Colonic mucosa (tissue), 4 donors: Measurements from ENCODE around the gene FBXW2. TPM values are rescaled to one million over a fixed set of nuclear protein-coding genes. Genes with fewer than 3 reads are reported as not detected.

Source experiments
- DNase-seq: peaks from one replicate; pipeline ENCODE4 v3.0.0-alpha.2; 2020
- H3K27ac ChIP-seq: fragments of 200-600 bp; one replicate; pipeline ENCODE4 v1.8.0; 2021
- H3K27me3 ChIP-seq: fragments of 200-600 bp; one replicate; pipeline ENCODE4 v1.8.0; 2021
- H3K36me3 ChIP-seq: fragments of 200-600 bp; one replicate; pipeline ENCODE4 v1.8.0; 2021
- H3K4me1 ChIP-seq: fragments of 200-600 bp; one replicate; pipeline ENCODE4 v1.8.0; 2021; ENCODE audit warnings: mild to moderate bottlenecking
- H3K4me3 ChIP-seq: fragments of 200-600 bp; one replicate; pipeline ENCODE4 v1.8.0; 2021
- H3K9ac ChIP-seq, 2 donors: one replicate each; pipeline ENCODE4 v1.7.0; 2013; ENCODE audit warnings: control low read depth in 2 of 2, low read depth in 2 of 2, low read length in 2 of 2
- H3K9me3 ChIP-seq: fragments of 200-600 bp; one replicate; pipeline ENCODE4 v1.8.0; 2021
- intact Hi-C: fragments of 100-400 bp; cut with DNase I; formaldehyde crosslinking; loops from one replicate; pipeline ENCODE4 v1.14.1; 2022
- total RNA-seq, 2 donors: library from RNA; stranded (reverse); fragmentation: NEBNext Ultra II Directional in 1 of 2; extraction: Animal tissue kit (Norgen Biotek cat#: 25700) in 1 of 2; gene quantifications; one replicate each; pipeline ENCODE4 v1.2.1, GENCODE V29; 2021
- TF ChIP-seq, protein P1 (sequence below): fragments of 200-600 bp; IDR thresholded peaks from one replicate; pipeline ENCODE4 v1.8.0; 2022; ENCODE audit warnings: antibody characterized with exemption, mild to moderate bottlenecking
- donor health status: healthy.
- donor health status: DM: no; HTN: no; CAD: no.
- donor health status: DM: no; HTN: no; CAD: no.

Gene FBXW2
- total RNA-seq, 2 donors from 2014 or later, result 52.1 to 53.5 TPM

GRCh38 chr9:120770931-120771330 lies 22.3 kb downstream of the FBXW2 start:
- no peak overlapping the region for H3K27ac ChIP-seq
- no peak overlapping the region for H3K9ac ChIP-seq
- intact Hi-C loops, result loop anchor here (5.0 kb wide), 1 partner anchor 166 kb away; no protein-coding TSS in a partner anchor
- TF ChIP-seq, protein P1, sequence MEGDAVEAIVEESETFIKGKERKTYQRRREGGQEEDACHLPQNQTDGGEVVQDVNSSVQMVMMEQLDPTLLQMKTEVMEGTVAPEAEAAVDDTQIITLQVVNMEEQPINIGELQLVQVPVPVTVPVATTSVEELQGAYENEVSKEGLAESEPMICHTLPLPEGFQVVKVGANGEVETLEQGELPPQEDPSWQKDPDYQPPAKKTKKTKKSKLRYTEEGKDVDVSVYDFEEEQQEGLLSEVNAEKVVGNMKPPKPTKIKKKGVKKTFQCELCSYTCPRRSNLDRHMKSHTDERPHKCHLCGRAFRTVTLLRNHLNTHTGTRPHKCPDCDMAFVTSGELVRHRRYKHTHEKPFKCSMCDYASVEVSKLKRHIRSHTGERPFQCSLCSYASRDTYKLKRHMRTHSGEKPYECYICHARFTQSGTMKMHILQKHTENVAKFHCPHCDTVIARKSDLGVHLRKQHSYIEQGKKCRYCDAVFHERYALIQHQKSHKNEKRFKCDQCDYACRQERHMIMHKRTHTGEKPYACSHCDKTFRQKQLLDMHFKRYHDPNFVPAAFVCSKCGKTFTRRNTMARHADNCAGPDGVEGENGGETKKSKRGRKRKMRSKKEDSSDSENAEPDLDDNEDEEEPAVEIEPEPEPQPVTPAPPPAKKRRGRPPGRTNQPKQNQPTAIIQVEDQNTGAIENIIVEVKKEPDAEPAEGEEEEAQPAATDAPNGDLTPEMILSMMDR, result no peak
- H3K4me3 ChIP-seq, result no peak overlapping the region
- no peaks in the 10 kb centered on the region for H3K9me3 ChIP-seq
- no peaks in the 10 kb centered on the region for H3K36me3 ChIP-seq
- DNase-seq, result no peak
- no peaks in the 10 kb centered on the region for H3K27me3 ChIP-seq
- no peaks in the 10 kb centered on the region for H3K4me1 ChIP-seq

GRCh38 chr9:120768886-120769285 lies 24.3 kb downstream of the FBXW2 start:
- no peak overlapping the region for H3K4me3 ChIP-seq
- intact Hi-C loops, result no loop called here
- no peaks in the 10 kb centered on the region for H3K4me1 ChIP-seq
- TF ChIP-seq, protein P1, result no peak
- H3K27me3 ChIP-seq, result no peaks in the 10 kb centered on the region
- H3K9ac ChIP-seq, result no peak overlapping the region
- H3K27ac ChIP-seq, result no peak overlapping the region
- DNase-seq, result no peak
- no peaks in the 10 kb centered on the region for H3K9me3 ChIP-seq
- peaks cover 3% of the 10 kb centered on the region for H3K36me3 ChIP-seq

GRCh38 chr9:120768247-120768646 lies 25.0 kb downstream of the FBXW2 start:
- Histone ChIP-seq H3K9me3 (no peaks in the 10 kb centered on the region), H3K9ac (no peak overlapping the region), H3K4me1 (no peaks in the 10 kb centered on the region), H3K27me3 (no peaks in the 10 kb centered on the region), H3K4me3 (no peak overlapping the region), H3K27ac (no peak overlapping the region), H3K36me3 (peaks cover 4% of the 10 kb centered on the region)
- DNase-seq, result no peak
- TF ChIP-seq, protein P1, result no peak
- intact Hi-C loops, result no loop called here

DNA sequence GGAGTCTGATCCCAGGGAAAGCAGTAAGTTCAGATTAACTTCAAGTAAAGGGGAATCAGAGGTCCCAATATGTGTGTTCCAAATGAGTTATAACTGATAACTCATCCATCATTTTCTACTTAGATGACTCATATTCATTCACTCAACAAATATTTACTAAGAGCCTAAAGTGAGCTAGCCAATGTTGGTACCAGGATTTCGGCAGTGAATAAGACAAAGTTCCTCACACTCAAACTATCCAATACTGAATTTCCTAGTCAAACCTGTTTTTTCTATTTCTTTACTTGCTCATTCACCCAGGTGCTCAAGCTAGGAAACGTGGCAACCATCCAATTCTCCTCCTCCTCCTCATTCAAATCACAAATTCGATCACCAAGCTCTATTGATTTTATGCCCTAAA lies 25.8 kb downstream of the FBXW2 start:
- Histone ChIP-seq H3K9ac (no peak overlapping the region), H3K9me3 (no peaks in the 10 kb centered on the region), H3K27me3 (no peaks in the 10 kb centered on the region), H3K36me3 (peaks cover 8% of the 10 kb centered on the region), H3K27ac (no peak overlapping the region), H3K4me3 (no peak overlapping the region), H3K4me1 (no peaks in the 10 kb centered on the region)
- no peak for DNase-seq
- TF ChIP-seq, protein P1, result no peak
- intact Hi-C loops, result no loop called here

DNA sequence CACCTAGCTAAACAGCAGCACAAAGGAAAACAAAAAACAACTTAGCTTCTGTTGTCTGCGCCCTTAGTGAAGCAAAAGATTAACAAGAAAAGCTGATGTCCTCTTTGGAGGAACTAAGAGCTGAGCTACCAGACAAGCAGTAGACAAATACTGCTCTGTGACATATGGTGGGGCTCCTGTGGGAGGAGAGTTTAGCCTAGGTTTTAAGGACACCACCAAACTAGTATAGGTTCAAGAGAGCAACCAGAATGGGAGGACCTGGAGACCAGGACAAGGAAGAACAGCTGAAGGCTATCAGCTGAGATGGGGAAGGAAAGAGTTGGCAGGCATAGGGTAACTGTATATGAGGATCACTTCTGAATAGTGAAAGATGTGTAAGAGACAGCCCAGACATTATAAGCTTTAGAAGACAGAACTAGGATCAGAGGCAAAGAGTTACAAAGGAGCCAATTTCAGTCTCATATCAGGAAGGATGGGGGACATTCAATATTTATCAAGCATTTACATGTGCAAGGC lies 27.2 kb downstream of the FBXW2 start:
- no peak overlapping the region for H3K4me3 ChIP-seq
- H3K9me3 ChIP-seq, result no peaks in the 10 kb centered on the region
- DNase-seq, result no peak
- intact Hi-C loops, result no loop called here
- no peak overlapping the region for H3K9ac ChIP-seq
- no peak overlapping the region for H3K27ac ChIP-seq
- TF ChIP-seq, protein P1, result no peak
- no peaks in the 10 kb centered on the region for H3K27me3 ChIP-seq
- H3K4me1 ChIP-seq, result no peaks in the 10 kb centered on the region
- peaks cover 8% of the 10 kb centered on the region for H3K36me3 ChIP-seq
